Measurements from ENCODE around the gene HSP90B1. TPM values are rescaled to one million over a fixed set of nuclear protein-coding genes. Genes with fewer than 3 reads are reported as not detected.

The HSP90B1 gene
- polyA plus RNA-seq, 1 of the 3 experiments (the other 2 are of a cell fraction) = 420 TPM

GRCh38 chr12:103915306-103915705, 14.9 kb upstream of the HSP90B1 start:
- ChIA-PET POLR2A (no interaction called here), CTCF (interaction anchor here (0.6 to 2.2 kb wide), 4 partner anchors 193 to 356 kb away, joined by 3 to 5 read pairs (median 3); no protein-coding TSS in a partner anchor)
- no peak overlapping the region for H3K9ac ChIP-seq
- WGBS (ENCODE audit: low lambda C conversion rate) = 47% methylated on average over 8 of the region's 8 CpGs
- H3K4me1 ChIP-seq (ENCODE audit: control insufficient read depth in 1 of 2, insufficient read depth in 2 of 2, low read depth in 1 of 2, low read length in 1 of 2) = no peaks in the 10 kb centered on the region
- H3K27me3 ChIP-seq (ENCODE audit: insufficient read depth) = no peaks in the 10 kb centered on the region
- H3K4me2 ChIP-seq = no peak overlapping the region
- H3K79me2 ChIP-seq (ENCODE audit: insufficient read depth) = no peaks in the 10 kb centered on the region
- H2AFZ ChIP-seq (ENCODE audit: low read depth) = no peak overlapping the region
- H3F3A ChIP-seq (replicated peaks; ENCODE audit: insufficient read depth) = no peaks in the 10 kb centered on the region
- peaks cover 0 to 5% of the 10 kb centered on the region in 2 experiments for H3K36me3 ChIP-seq (replicated peaks in 1 of 2; ENCODE audit: control insufficient read depth in 1 of 2, insufficient read depth in 2 of 2, low read length in 1 of 2)
- DNase-seq = no peak
- H3K9me2 ChIP-seq = no peaks in the 10 kb centered on the region
- no peaks in the 10 kb centered on the region for H4K20me1 ChIP-seq (ENCODE audit: insufficient read depth)
- H3K9me3 ChIP-seq = no peaks in the 10 kb centered on the region
- no peak overlapping the region for H3K4me3 ChIP-seq (ENCODE audit: low read depth in 2 of 2, low read length in 1 of 2)
- no peak for TF ChIP-seq FOXJ3 (CRISPR knock-in tag; IDR thresholded peaks at IDR 0.05)
- TF ChIP-seq TCF12 (IDR thresholded peaks at IDR 0.05) = no peak
- no peak for TF ChIP-seq MEF2A (IDR thresholded peaks at IDR 0.05; ENCODE audit: borderline replicate concordance, low read depth)
- TF ChIP-seq PBX3 (IDR thresholded peaks at IDR 0.05) = no peak
- TF ChIP-seq RFX5 (IDR thresholded peaks at IDR 0.05; ENCODE audit: low read length) = no peak
- TF ChIP-seq NFIC (IDR thresholded peaks at IDR 0.05; ENCODE audit: borderline replicate concordance) = no peak
- TF ChIP-seq TAF1 (IDR thresholded peaks at IDR 0.05; ENCODE audit: borderline replicate concordance, low read depth, low read length) = no peak
- TF ChIP-seq ZBTB33 (IDR thresholded peaks at IDR 0.05; ENCODE audit: borderline replicate concordance, low read depth) = no peak
- TF ChIP-seq EZH2phosphoT487 (IDR thresholded peaks at IDR 0.05; ENCODE audit: borderline replicate concordance, low read depth) = no peak
- TF ChIP-seq SMC3 (IDR thresholded peaks at IDR 0.05; ENCODE audit: low read depth, low read length) = no peak
- no peak for TF ChIP-seq RAD21 (IDR thresholded peaks at IDR 0.05; ENCODE audit: low read length)
- TF ChIP-seq YY1 (IDR thresholded peaks at IDR 0.05; ENCODE audit: low read depth) = no peak
- TF ChIP-seq USF2 (IDR thresholded peaks at IDR 0.05; ENCODE audit: borderline replicate concordance, low read depth, low read length) = no peak
- TF ChIP-seq POLR2AphosphoS5 (IDR thresholded peaks at IDR 0.05; ENCODE audit: low read depth, low read length) = no peak
- no peak for TF ChIP-seq MAX (IDR thresholded peaks at IDR 0.05; ENCODE audit: low read depth)
- TF ChIP-seq CHD2 (IDR thresholded peaks at IDR 0.05; ENCODE audit: low read length, partially characterized antibody) = no peak
- no peak for TF ChIP-seq SIN3A (IDR thresholded peaks at IDR 0.05; ENCODE audit: borderline replicate concordance, low read depth, low read length)
- no peak for TF ChIP-seq USF1 (IDR thresholded peaks at IDR 0.05; ENCODE audit: borderline replicate concordance, low read depth)
- H3K27ac ChIP-seq (ENCODE audit: low read depth in 2 of 2, low read length in 1 of 2) = no peak overlapping the region
